Gastroesophageal sphincter (tissue), 3 donors: ENCODE measurements around the gene FOLR3.

Experiments used
- CTCF ChIP-seq, 4 experiments: fragments of 200-600 bp in 2 of 4; fragments of 450-650 bp in 2 of 4; sonication (generic) in 1 of 4; IDR thresholded peaks; one replicate each; pipeline ENCODE4 v1.5.1; 2017 to 2019; ENCODE audit warnings: antibody characterized with exemption in 4 of 4, mild to moderate bottlenecking in 2 of 4, moderate library complexity in 2 of 4
- POLR2A ChIP-seq, 2 donors: fragments of 450-650 bp; IDR thresholded peaks; one replicate each; pipeline ENCODE4 v1.6.1; 2017; ENCODE audit warnings: antibody characterized with exemption in 2 of 2, mild to moderate bottlenecking in 2 of 2, moderate library complexity in 1 of 2

- TF ChIP-seq CTCF (IDR thresholded peaks at IDR 0.05) (no peak), POLR2A (IDR thresholded peaks at IDR 0.05) (no peak)
These were observed 6.1 kb upstream of the FOLR3 start for GRCh38 chr11:72129381-72129780.
